Keratinocyte (primary cell): Measurements from ENCODE around the gene TSHZ3. TPM values are rescaled to one million over a fixed set of nuclear protein-coding genes. Genes with fewer than 3 reads are reported as not detected.

Experiments
- DNase-seq: peaks from one replicate; pipeline ENCODE4 v3.0.0-alpha.2; 2011; ENCODE audit warnings: low read depth, missing footprints, low spot score
- FAIRE-seq: peaks from 2 replicates; lab custom pipeline; 2011; peaks lifted over from hg19 to GRCh38; lab: Jason Lieb, UNC
- H2AFZ ChIP-seq: 2 replicates; pipeline ENCODE4 v1.6.0; 2012; ENCODE audit warnings: low read length, control low read depth, inconsistent platforms; ENCODE audit not compliant: control insufficient read depth
- H3K27ac ChIP-seq: 2 replicates; pipeline ENCODE4 v1.5.1; 2011; ENCODE audit warnings: low read length; ENCODE audit not compliant: control insufficient read depth, insufficient read depth
- H3K27me3 ChIP-seq: 3 replicates; pipeline ENCODE4 v1.6.0; 2011; ENCODE audit warnings: low read length; ENCODE audit not compliant: control insufficient read depth, insufficient read depth; ENCODE audit errors: extremely low read depth
- H3K36me3 ChIP-seq, 2 experiments: 2 replicates in 1 of 2; 3 replicates in 1 of 2; pipeline ENCODE4 v1.5.1; 2011; ENCODE audit warnings: low read length in 2 of 2, mild to moderate bottlenecking in 1 of 2; ENCODE audit not compliant: control insufficient read depth in 2 of 2, insufficient read depth in 2 of 2; ENCODE audit errors: extremely low read depth in 1 of 2
- H3K4me1 ChIP-seq: 3 replicates; pipeline ENCODE4 v1.5.1; 2011; ENCODE audit warnings: low read length; ENCODE audit not compliant: control insufficient read depth, insufficient read depth; ENCODE audit errors: extremely low read depth
- H3K4me2 ChIP-seq: 3 replicates; pipeline ENCODE4 v1.6.0; 2011; ENCODE audit warnings: low read depth, low read length; ENCODE audit not compliant: control insufficient read depth, insufficient read depth; ENCODE audit errors: extremely low read depth
- H3K4me3 ChIP-seq, 3 experiments: fragments of 200-600 bp in 1 of 3; sonication (generic) in 1 of 3; 2 replicates in 2 of 3; 3 replicates in 1 of 3; pipeline ENCODE4 v1.5.1; 2011 to 2016; ENCODE audit warnings: low read length in 3 of 3, mild to moderate bottlenecking in 3 of 3, control low read depth in 2 of 3, inconsistent platforms in 1 of 3, low read depth in 1 of 3, mixed read lengths in 1 of 3, mixed run types in 1 of 3, moderate library complexity in 1 of 3; ENCODE audit not compliant: control insufficient read depth in 2 of 3, insufficient read depth in 2 of 3; ENCODE audit errors: extremely low read depth in 1 of 3
- H3K79me2 ChIP-seq: 2 replicates; pipeline ENCODE4 v1.6.0; 2012; ENCODE audit warnings: low read length; ENCODE audit not compliant: control insufficient read depth, insufficient read depth
- H3K9ac ChIP-seq: 3 replicates; pipeline ENCODE4 v1.6.0; 2011; ENCODE audit warnings: low read length; ENCODE audit not compliant: control insufficient read depth, insufficient read depth; ENCODE audit errors: extremely low read depth
- H3K9me1 ChIP-seq: 3 replicates; pipeline ENCODE4 v1.6.0; 2011; ENCODE audit warnings: low read length; ENCODE audit not compliant: control insufficient read depth, insufficient read depth; ENCODE audit errors: extremely low read depth
- H3K9me3 ChIP-seq: 2 replicates; pipeline ENCODE4 v1.5.1; 2012; ENCODE audit warnings: low read depth, low read length; ENCODE audit not compliant: control insufficient read depth
- H4K20me1 ChIP-seq: 3 replicates; pipeline ENCODE4 v1.6.0; 2011; ENCODE audit warnings: low read length; ENCODE audit not compliant: control insufficient read depth, insufficient read depth; ENCODE audit errors: extremely low read depth
- EZH2 ChIP-seq: IDR thresholded peaks from one replicate; pipeline ENCODE4 v1.6.1; 2012; ENCODE audit warnings: inconsistent platforms, mild to moderate bottlenecking, low read length, moderate library complexity
- dilution Hi-C: fragments of 300-500 bp; cut with MboI; formaldehyde crosslinking; loops from one replicate; pipeline ENCODE4 v1.7.0; 2020; ENCODE audit warnings: low sequenced_read_pairs; ENCODE audit not compliant: extremely low pct_ligation_motif_present
- polyA plus RNA-seq, 5 experiments: library from polyadenylated mRNA; depleted of rRNA in 3 of 5; stranded (reverse) in 3 of 5; stranded (forward) in 1 of 5; unstranded in 1 of 5; fragments of >200 nt; gene quantifications; 1 replicate in 1 of 5; 2 replicates in 3 of 5; 3 replicates in 1 of 5; pipeline versions ENCODE4 v1.2.1 to v1.2.3, GENCODE V29; 2011 to 2012; ENCODE audit warnings: missing spikeins in 2 of 5, low read depth in 1 of 5, low replicate concordance in 1 of 5
- TF ChIP-seq, protein P1 (sequence below), 3 experiments: IDR thresholded peaks in 1 of 3; conservative IDR thresholded peaks in 1 of 3; optimal IDR thresholded peaks in 1 of 3; 2 replicates in 2 of 3; 3 replicates in 1 of 3; pipeline versions ENCODE3 to v1.5.1; 2011; ENCODE audit warnings: low read length in 3 of 3, mild to moderate bottlenecking in 3 of 3, moderate library complexity in 2 of 3, control low read depth in 1 of 3, inconsistent platforms in 1 of 3; ENCODE audit not compliant: insufficient read depth in 2 of 3; ENCODE audit errors: extremely low read depth in 1 of 3

Gene TSHZ3
- polyA plus RNA-seq, 1 donor (not counting 4 experiments of a cell fraction or from before 2014, with no cell fraction given), result 3.6 TPM

DNA sequence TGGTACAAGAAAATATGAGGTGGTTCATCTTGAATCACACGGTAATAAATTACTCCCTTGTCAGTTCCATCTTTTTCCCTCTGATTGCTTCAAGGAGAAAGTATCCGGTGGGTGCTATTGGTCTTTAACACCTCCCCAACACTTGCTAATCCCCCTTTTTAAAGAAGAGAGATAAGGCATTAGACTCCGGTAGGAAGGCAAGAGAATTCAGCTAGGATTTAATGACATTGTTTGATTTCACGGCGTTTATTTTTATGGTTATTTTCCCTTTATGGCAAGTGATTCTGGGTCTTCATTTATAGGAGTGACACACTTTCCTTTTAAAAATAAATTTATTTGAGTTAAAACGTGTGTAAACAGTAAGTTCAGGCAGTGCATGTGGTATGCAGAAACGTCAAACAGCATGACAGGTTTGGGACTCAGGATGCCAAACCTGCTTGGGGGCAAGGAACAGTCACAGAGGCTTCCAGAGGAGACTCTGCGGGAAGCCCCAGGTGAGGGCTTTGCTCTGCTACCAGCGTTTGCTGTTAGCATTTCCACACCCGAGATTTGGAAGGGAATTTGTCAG lies 36.5 kb downstream of the TSHZ3 start:
- FAIRE-seq, result no peak
- Histone ChIP-seq H3K9me3 (no peaks in the 10 kb centered on the region), H2AFZ (no peak overlapping the region), H3K27ac (no peak overlapping the region), H3K27me3 (no peaks in the 10 kb centered on the region), H4K20me1 (no peaks in the 10 kb centered on the region), H3K9ac (no peak overlapping the region), H3K4me1 (peaks cover 3% of the 10 kb centered on the region), H3K4me2 (no peak overlapping the region), H3K79me2 (peaks cover 12% of the 10 kb centered on the region), H3K36me3 (peaks cover 0 to 4% of the 10 kb centered on the region in 2 experiments), H3K4me3 (no peak overlapping the region), H3K9me1 (no peaks in the 10 kb centered on the region)
- dilution Hi-C loops, result no loop called here
- TF ChIP-seq, protein P1, sequence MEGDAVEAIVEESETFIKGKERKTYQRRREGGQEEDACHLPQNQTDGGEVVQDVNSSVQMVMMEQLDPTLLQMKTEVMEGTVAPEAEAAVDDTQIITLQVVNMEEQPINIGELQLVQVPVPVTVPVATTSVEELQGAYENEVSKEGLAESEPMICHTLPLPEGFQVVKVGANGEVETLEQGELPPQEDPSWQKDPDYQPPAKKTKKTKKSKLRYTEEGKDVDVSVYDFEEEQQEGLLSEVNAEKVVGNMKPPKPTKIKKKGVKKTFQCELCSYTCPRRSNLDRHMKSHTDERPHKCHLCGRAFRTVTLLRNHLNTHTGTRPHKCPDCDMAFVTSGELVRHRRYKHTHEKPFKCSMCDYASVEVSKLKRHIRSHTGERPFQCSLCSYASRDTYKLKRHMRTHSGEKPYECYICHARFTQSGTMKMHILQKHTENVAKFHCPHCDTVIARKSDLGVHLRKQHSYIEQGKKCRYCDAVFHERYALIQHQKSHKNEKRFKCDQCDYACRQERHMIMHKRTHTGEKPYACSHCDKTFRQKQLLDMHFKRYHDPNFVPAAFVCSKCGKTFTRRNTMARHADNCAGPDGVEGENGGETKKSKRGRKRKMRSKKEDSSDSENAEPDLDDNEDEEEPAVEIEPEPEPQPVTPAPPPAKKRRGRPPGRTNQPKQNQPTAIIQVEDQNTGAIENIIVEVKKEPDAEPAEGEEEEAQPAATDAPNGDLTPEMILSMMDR (optimal IDR thresholded peaks at IDR 0.05 in 1 of 3, IDR thresholded peaks at IDR 0.05 in 1 of 3, conservative IDR thresholded peaks at IDR 0.05 in 1 of 3; ENCODE audit: extremely low read depth in 1 of 3, insufficient read depth in 2 of 3, low read length in 3 of 3), result no peak
- TF ChIP-seq EZH2, result no peak
- DNase-seq, result no peak

DNA sequence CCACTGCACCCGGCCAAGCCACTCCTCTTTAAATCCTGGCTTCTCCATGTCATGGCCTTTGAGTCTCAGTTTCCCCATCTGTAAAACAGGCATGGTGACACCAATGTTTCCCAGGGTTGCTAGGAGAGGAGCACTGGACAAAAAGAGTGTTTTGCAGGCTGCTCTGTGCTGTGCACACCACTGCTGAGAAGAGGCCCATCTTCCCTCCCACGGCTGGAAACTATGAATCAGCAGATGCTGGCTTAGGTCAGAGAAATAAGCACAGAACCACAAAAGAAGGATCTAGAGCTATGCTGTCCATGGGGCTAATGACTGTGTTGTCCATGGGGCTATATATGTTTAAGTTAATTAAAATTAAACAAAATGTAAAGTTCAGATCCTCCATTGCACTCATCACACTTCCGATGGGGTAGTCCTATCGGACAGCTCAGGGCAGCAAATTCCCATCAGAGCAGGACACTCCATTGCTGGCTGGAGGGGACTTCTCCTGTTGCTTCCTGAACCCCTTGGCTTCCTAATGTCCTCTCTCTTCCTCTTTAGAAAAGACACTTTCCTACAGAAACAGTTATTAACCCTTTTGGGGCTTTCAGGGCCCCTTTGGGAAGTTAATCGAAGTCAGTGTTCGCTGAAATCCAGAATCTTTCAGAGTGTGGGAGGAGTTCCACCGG lies 37.1 kb downstream of the TSHZ3 start:
- no peak overlapping the region for H3K9ac ChIP-seq
- no peaks in the 10 kb centered on the region for H3K9me1 ChIP-seq
- FAIRE-seq (no peak), DNase-seq (no peak)
- peaks cover 8% of the 10 kb centered on the region for H3K79me2 ChIP-seq
- dilution Hi-C loops, result no loop called here
- H3K36me3 ChIP-seq, result peaks cover 0 to 4% of the 10 kb centered on the region in 2 experiments
- no peak overlapping the region for H3K4me3 ChIP-seq
- no peak for TF ChIP-seq EZH2
- TF ChIP-seq, protein P1 (optimal IDR thresholded peaks at IDR 0.05 in 1 of 3, IDR thresholded peaks at IDR 0.05 in 1 of 3, conservative IDR thresholded peaks at IDR 0.05 in 1 of 3; ENCODE audit: extremely low read depth in 1 of 3, insufficient read depth in 2 of 3, low read length in 3 of 3), result no peak
- H4K20me1 ChIP-seq, result no peaks in the 10 kb centered on the region
- no peak overlapping the region for H2AFZ ChIP-seq
- H3K27me3 ChIP-seq, result no peaks in the 10 kb centered on the region
- no peaks in the 10 kb centered on the region for H3K9me3 ChIP-seq
- peaks cover 3% of the 10 kb centered on the region for H3K4me1 ChIP-seq
- no peak overlapping the region for H3K27ac ChIP-seq
- H3K4me2 ChIP-seq, result no peak overlapping the region
